GM18868 (cell line): ENCODE data around the gene MAD1L1.

Experiments
- ATAC-seq: cut with Tn5 transposase; IDR thresholded peaks from one replicate; pipeline ENCODE4 v1.9.1; 2021; ENCODE audit warnings: mild to moderate bottlenecking, moderate library complexity; ENCODE audit not compliant: unreplicated experiment

The MAD1L1 gene

DNA sequence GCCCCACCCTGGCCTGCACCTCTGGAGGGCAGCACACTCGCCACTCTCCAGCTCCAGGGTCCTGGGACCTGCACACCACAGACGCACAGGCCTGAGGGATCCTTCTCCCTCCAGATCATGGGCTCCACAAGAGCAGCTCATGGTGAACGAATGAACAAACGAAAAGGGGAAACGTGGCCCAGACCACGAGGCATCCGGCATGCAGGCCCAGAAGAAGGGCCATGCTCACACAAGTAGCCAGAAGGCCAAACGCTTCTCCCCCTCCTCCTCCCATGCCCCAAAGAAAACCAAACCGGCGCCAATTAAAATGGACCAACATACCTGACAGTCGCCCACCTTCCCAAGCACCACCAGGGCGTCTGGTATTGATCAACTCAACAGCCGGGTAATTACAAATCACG is 30.4 kb downstream of the MAD1L1 start:
- ATAC-seq: no peak

DNA sequence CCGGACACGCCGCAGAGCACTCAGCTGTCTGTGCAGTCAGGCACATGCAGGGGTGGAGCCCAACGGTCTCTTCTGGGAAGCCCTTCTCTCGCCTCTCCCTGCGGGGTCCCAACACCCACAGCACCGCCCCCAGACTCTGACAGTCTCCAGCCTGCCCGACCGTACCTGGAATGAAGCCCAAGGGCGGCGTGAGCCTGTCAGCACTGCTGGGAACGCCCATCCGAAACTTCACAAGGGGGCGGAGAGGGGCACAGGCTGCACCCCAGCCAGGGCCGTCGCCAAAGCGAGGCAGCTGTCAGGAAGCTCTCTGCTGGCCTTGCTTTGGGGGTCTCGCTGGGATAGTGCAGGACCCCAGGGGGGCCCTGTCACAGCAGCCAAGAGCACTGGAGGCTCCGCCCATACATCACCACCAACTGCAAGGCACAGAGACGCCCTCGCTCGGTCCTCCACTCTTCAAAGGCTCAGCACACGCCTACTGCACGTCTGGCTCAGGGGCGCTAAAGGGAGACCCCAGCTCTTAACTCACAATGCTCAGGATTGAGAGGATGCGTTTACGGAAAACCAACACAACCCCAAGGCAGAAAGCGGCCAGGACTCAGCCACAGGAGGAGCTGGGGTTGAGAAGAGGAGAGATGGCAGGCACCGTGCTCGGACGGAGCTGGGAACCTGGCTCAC is 30.9 kb downstream of the MAD1L1 start:
- no peak for ATAC-seq

DNA sequence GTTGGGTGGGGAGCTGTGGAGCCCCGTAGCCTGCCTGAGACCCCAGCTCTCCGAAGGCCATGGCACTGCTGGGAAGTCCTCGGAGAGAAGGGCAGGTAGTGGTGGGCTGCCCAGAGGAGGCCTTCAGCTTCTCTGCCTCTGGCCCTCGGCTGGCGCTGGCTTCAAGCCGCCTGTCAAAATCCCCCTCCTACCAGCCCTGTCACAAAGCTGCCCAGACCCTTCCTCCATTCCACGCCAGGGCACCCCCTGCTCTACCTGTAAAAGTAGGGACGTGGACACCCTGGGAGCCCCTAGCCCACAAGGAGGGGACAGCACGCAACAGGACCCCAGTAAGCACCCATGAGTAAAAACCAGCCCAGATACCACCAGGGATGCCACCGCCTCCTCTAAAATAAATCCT is 31.6 kb downstream of the MAD1L1 start:
- ATAC-seq: no peak

DNA sequence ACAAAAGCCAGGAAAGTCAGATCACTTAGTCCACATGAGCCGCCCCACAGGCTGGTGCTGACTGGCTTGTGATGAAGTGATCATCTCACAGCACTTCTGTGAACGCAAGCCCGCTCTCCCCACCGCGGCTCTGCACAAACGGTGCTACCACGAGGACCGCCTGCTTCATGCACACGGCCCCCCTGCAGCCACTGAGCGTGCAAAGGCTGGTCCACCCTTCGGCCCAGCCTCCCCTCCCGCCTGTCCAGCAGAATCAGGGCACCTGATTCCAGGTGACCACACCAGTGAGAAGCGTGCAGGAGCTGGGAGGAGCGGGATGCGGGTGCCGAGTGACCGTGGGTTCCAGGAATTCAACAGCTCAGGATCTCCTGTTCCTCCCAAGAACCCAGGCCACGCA is 32.2 kb downstream of the MAD1L1 start:
- no peak for ATAC-seq

DNA sequence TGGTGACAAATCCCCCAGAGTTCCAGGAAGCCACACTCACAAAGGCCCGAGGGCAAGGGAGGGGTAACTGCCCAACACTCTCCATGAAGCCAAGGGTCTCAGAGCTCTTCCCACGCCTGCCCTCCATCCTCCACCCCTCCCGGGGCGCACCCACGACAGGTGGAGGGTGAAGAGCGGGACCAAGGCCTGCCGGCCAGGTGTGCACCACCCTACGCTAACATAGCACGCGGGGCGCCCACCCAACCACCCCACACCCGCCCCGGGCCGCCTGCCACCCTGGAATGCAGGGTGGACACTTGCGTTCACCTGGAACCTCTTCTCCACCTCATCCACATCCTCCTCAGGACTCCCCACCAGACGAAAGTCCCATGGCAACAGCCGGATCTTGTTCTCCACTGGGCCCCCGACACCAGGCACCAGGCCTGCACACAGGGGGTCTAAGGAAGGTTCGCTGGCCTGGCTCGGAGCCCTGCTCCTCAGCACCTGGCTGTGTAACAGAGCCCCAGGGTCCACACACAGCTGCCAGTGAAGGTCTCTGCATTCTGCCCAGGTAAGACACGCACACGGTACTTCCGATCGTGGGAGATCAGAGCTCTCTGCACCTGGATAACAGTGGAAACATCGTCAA is 32.7 kb downstream of the MAD1L1 start:
- ATAC-seq: no peak

DNA sequence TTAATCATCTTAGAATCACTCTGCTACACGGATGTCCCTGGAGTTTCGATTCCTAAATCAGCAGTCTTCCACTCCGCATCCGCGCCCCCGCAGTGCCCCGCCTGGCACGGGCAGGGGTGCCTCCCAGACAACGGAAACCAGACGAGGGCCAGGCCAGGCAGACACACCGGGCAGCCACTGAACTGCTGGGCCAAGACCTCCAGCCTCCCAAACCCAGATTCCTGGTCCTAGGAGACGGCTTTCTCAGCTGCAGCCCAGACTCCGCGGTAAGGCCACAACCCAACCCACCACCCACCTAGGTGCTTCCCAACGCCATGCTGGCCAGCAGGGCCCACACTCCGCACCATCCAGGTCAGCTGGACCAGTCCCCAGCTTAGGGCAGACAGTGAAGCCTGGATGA is 33.2 kb downstream of the MAD1L1 start:
- ATAC-seq: no peak

DNA sequence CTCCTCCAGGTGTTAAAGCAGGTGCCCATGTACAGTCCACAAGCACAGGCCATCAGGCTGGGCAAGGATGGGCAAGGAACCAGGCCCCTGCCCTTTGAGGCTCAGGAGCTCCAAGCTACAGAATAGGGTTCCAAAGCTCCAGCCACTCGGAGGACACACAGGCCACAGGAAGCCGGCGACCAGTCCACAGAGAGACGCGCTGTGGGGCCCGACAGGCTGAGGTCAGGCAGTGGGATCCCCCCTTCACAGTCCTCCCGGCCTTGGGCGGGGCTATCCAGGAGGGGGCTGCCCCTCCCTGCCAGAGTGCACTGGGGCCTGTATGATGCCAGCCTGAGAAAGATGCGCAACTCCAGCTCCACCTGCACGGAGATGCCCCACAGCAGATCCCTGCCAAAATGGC is 34.0 kb downstream of the MAD1L1 start:
- ATAC-seq: no peak

DNA sequence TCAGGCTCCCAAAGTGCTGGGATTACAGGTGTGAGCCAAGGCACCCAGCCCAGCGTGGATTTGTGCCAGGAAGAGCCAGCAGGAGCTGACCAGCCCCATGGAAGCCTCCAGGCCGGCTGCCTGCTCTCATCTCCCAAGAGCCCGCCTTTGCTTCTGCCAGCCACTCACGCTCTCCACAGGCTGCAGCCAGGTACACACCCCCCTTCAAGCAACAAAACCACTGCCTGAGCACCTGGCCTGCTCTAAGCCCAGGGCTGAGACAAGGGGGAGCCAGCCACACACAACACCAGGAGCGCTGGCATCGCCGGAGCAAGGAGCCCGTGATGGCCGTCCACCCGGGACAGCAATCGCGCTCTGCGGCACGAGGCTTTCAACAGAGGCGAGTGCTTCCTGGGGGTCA is 34.5 kb downstream of the MAD1L1 start:
- ATAC-seq: no peak

DNA sequence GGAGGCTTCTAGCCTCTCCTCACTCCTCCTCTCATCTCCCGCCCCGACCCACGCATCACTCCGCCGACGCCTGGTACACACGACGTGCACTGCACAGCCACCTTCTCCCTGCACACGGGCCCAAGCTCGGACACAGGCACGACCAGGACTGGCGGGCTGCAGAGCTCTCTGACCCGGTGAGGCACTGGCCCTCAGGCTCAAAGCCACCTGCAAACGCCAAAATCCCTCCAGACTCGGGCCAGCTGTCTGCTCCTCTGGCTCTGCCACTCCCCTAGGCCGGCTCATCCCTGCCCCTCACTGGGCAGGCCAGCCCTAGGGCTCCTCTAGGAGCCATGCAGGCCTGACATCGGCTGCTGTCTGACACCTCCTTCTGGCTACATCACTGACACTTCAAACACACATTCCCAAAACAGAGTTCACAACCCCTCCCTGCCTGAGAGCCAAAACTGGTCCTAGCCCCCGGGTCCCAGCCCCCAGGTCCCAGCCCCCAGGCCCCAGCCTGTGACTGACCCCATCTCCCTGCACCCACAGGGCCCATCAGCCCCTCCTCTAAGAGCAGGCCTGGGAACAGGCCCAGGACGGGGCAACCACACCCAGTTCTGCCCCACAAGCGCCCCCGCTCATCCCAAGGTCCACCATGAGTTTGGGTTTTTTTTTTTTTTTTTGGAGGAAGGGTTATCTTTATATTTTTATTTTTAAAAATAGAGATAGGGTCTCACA is 35.1 kb downstream of the MAD1L1 start:
- no peak for ATAC-seq

DNA sequence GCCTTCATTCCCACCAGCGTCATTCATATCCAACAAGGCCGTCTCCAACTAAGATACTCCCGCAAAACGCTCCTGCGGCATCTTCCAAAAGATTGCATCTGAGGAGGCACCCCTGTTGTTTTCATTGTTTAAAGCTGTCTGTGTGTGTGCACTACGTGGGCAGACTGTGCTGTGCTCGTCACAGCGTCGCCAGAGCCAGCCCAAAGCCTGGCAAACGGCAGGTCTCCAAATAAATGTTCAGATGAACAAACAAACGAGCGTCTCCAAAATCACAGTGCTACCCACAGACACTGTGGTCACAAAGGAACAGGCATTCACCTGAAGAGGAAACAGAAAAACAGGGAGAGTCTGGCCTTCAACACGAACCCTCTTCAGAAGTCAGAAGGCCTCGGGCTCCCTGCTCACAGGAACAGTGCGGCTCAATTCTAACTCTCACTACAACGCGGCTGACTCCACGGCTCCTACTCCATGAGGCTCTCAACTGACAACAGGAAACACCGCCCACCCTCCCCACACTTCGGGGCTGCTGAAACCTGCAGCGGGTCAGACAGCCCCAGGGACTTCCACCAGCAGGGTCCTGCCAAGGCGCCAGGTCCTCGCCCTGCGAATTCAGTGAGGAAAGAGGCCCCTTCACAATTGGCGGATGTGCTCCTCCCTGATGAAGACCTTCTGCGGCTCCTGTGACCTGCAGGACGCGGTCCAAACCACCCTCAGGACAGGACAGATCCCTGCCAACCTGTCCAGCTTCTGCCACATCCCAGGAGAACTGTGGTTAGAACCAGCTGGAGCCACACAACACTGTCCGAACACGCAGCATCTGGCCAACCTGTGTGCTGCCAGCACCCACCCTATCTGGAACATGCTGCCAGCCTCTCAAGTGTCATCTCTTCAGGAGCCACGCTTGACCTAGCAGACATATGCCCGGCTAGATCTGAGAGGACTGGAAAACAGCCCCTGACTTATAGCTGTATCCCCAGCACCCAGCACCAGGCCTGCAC is 36.1 kb downstream of the MAD1L1 start:
- ATAC-seq: no peak

DNA sequence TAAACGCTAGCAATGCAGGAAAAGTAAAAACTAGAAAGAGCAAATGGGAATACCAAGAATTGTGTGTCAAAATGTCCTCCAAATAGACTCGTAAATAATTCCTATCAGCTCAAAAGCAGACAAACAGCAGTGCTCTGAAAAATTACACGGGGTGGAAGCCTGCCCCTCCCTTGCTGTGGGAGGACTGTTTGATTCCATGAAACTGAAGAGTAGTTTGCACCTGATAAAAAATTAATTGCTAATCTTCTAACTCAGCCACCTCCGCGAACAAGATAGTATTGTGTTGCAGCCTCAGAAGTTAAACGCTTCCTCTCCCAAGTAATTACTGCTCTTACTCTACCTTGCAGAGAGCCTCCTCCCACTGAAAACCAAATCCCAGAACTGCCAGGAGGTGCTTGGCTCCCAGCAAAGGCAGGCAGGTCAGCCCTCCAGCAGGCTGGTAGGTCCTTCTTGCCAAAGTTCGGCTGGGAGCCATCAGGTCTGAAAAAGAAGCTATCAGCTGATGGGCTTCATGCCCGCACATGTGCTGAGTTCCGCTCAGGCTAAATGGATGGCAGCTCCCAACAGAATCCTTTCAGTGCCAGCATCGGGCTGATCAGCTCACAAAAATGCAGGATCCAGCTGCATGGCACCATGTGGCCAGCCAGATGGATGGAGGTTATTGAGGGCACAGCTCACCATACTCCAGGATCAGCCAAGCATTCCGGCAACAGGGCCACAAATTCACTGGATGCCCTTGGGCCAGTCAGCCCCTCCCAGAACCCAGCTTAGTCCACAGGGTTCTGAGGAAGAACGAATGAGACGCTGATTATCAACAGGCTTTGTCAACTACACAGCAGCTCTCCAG is 37.1 kb downstream of the MAD1L1 start:
- no peak for ATAC-seq

DNA sequence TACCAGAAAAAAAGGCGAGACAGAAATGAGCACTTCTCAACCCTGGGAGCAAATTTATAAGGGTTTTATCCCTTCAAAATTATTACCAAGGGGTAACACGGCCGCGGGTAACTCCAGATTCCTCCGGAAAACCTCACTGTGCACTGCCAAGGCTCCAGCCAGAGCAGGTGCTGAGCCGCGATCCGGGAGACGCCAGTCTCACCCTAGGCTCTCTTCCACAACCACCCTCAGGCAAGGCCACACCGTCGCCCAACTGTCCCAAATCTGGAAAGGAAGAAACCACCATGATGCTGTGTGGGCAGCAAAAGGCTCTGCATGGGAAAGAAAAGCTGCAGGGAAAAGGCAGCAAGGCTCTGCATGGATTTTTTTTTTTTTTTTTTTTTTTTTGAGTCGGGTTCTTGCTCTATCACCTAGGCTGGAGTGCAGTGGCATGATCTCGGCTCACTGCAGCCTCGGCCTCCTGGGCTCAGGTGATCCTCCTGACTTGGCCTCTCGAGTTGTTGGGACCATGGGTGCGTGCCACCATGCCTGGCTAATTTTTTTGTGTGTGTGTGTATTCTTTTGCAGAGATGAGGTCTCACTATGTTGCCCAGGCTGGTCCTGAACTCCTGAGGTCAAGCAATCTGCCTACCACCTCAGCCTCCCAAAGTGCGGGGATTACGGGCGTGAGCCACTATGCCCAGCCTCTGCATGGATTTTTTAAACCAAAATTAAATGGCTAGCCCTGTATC is 39.0 kb downstream of the MAD1L1 start:
- no peak for ATAC-seq

DNA sequence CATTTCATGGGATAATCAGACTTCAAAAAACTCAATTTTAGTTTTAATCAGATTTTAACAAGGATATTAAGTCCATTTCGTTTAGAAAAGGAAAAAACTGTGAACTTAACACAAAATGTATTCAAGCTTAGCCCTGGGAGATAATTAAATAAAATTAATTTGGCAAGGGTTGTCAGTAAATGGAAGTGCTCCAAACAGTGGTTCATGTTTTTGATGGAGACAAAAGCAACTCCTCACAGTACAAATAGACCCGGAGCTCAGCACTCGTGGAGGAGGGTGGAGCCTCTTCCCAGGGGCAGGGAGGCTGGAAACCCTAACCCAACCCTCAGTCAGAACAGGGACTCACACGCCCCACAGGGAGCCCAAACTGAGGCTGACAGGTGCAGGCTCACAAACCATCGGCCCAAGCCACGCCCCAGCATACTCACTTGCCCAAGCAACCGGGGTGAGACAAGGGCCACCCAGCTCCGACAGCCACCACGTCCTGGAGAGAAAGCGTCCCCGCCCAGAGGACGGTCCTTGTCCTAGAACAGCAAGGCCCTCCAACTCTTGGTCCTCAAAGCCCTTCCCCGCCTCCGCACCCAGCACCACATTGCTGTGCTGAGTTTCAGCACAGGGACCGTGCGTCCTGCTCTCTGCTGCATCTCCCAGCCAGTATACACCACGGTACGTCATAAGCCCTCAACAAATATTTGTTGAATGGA is 39.8 kb downstream of the MAD1L1 start:
- no peak for ATAC-seq

DNA sequence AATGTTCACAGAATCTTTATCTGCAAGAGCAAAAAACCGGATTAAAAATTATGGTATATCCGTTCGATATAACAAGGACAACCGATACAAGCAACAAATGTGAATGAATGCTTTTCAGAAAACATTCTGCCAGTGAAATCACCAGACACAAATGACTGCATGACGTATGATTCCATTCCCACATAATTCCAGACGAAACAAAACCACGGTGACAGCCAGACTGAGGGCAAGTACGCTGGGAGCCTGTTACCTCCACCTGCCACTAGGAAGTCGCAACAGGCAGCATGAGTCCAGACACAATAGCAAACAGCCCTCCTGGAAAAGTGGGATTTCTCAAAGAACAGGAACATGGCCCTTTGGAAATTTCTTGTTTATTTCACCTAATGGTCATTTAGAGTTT is 41.7 kb downstream of the MAD1L1 start:
- ATAC-seq: no peak

DNA sequence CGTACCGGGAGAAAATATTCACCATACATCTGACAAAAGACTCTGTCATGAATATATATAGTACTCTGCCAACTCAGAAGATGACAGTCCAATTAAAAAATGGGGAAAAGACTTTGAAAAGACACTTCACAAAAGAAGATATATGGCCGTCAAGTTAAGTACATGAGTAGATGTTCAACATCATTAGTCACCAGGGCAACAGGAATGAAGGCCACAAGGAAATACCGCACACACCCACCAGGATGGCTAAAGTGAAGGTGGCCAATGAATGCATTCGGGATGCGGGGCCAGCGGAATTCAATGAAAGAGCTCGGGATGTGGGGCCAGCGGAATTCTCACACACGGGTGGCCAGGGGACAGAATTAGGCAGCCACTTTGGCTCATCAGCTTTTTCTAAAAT is 42.2 kb downstream of the MAD1L1 start:
- ATAC-seq: no peak

DNA sequence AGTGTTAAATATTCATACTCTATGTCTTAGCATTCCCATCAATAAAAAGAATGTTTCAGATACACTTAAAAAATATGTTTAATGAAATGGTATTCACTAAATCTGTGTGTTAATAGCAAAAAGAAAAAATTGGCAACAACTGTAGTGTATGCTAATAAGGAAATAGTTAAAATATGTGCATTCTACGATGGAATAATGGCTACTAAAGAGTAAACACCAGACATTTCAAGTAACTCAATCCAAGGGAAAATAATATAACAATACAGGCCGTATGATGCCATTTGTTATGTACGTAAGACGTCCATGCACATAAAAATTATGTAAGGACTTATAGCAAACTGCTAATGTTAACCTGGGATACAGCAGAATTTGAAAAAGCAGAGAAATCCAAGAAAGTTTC is 46.6 kb downstream of the MAD1L1 start:
- no peak for ATAC-seq

DNA sequence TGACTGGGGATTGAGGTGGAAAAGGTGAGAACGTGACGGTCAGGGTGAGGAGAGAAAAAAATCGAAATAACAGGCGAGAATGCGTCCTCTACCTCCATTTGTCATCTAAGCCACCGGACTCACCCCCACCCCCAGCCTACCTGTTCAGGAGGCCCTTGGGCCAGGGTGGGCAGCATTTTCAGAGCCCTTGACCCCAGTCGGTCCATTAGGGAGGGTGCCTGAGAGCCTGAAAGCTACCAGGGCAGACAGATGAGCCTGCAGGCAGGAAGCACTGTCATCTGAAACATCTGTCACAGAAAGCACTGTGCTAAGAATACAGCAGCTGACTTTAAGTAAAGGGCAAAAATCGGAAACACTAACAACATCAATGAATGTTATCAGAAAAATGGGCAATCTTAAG is 47.0 kb downstream of the MAD1L1 start:
- no peak for ATAC-seq

DNA sequence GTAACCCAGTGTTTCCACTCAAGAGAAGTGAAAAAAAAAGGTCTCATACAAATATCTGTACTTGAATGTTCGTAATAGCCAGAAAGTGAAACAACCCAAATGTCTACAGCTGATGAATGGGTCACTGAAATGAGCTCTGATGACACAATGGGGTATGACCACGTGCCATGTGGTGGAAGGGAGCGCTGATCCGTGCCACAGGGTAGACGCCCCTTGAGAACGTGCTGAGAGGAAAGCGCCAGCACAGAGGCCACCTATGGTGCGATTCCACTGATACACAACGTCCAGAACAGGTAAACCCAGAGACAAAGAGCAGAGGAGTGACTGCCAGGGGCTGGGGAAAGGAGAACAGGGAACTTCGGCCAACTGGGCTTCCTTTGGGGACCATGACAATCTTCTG is 50.3 kb downstream of the MAD1L1 start:
- no peak for ATAC-seq
